ENCODE results near the gene ZNF536. TPM values are rescaled to one million over a fixed set of nuclear protein-coding genes. Genes with fewer than 3 reads are reported as not detected.

Gene ZNF536
- total RNA-seq, 4 donors from 2014 or later: 30.8 to 48.7 (median 40.8) TPM

DNA sequence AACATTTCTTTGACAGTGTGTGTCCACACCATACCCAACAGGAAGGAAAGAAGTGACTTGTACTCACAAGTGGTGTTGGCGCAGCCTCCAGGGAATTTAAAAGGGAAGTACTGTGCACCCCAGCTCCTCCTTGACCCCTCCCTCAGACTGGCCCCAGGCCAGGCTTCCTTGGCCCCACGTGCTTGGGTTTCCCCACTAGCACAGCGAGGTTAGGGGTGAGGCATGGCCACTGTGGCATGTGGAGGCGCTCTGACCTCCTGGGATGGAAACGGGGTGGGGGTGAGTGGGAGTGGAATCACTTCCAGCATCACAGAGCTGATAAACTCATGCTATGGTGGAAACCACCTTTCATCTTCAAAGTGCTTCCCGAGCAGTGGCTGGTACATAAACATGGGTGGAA lies 168.6 kb downstream of the ZNF536 start:
- Histone ChIP-seq H3K27ac (no peak overlapping the region), H3K4me3 (no peak overlapping the region), H3K9me3 (peaks cover 0 to 5% (median 0%) of the 10 kb centered on the region in 4 donors), H3K4me1 (no peaks in the 10 kb centered on the region), H3K27me3 (no peaks in the 10 kb centered on the region), H3K36me3 (peaks cover 0 to 31% (median 0%) of the 10 kb centered on the region in 3 donors)
- TF ChIP-seq EP300 (IDR thresholded peaks at IDR 0.05) (no peak), POLR2A (IDR thresholded peaks at IDR 0.05) (no peak)
- TF ChIP-seq, protein P1, sequence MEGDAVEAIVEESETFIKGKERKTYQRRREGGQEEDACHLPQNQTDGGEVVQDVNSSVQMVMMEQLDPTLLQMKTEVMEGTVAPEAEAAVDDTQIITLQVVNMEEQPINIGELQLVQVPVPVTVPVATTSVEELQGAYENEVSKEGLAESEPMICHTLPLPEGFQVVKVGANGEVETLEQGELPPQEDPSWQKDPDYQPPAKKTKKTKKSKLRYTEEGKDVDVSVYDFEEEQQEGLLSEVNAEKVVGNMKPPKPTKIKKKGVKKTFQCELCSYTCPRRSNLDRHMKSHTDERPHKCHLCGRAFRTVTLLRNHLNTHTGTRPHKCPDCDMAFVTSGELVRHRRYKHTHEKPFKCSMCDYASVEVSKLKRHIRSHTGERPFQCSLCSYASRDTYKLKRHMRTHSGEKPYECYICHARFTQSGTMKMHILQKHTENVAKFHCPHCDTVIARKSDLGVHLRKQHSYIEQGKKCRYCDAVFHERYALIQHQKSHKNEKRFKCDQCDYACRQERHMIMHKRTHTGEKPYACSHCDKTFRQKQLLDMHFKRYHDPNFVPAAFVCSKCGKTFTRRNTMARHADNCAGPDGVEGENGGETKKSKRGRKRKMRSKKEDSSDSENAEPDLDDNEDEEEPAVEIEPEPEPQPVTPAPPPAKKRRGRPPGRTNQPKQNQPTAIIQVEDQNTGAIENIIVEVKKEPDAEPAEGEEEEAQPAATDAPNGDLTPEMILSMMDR (IDR thresholded peaks at IDR 0.05): no peak
- no peak for DNase-seq (ENCODE audit: low spot score in 2 of 2)
- 50% methylated on average over 6 of the region's 6 CpGs for WGBS, 2 donors

- H3K36me3 ChIP-seq: peaks cover 0 to 22% (median 0%) of the 10 kb centered on the region in 3 donors
- H3K27me3 ChIP-seq: no peaks in the 10 kb centered on the region
- no peaks in the 10 kb centered on the region for H3K4me1 ChIP-seq
- H3K4me3 ChIP-seq: no peak overlapping the region
- no peak overlapping the region for H3K27ac ChIP-seq
- TF ChIP-seq, protein P1 (IDR thresholded peaks at IDR 0.05): no peak
- TF ChIP-seq EP300 (IDR thresholded peaks at IDR 0.05) (no peak), POLR2A (IDR thresholded peaks at IDR 0.05) (no peak)
- H3K9me3 ChIP-seq: peaks cover 0 to 5% (median 0%) of the 10 kb centered on the region in 4 donors
- DNase-seq (ENCODE audit: low spot score in 2 of 2): no peak
Measured at GRCh38 chr19:30541575-30541974, 169.4 kb downstream of the ZNF536 start.

- Histone ChIP-seq H3K4me1 (no peaks in the 10 kb centered on the region), H3K36me3 (peaks cover 0 to 19% (median 0%) of the 10 kb centered on the region in 3 donors), H3K27ac (no peak overlapping the region), H3K27me3 (no peaks in the 10 kb centered on the region), H3K9me3 (peaks cover 0 to 5% (median 0%) of the 10 kb centered on the region in 4 donors), H3K4me3 (no peak overlapping the region)
- 79 to 80% methylated on average over 9 of the region's 9 CpGs for WGBS, 2 donors
- no peak for TF ChIP-seq EP300 (IDR thresholded peaks at IDR 0.05)
- TF ChIP-seq POLR2A (IDR thresholded peaks at IDR 0.05): no peak
- no peak for DNase-seq (ENCODE audit: low spot score in 2 of 2)
Measured at GRCh38 chr19:30543243-30543945, 171.2 kb downstream of the ZNF536 start.

- whole genome bisulfite sequencing, 2 donors: 77 to 92% methylated on average over 7 of the region's 7 CpGs
- H3K27ac ChIP-seq: no peak overlapping the region
- H3K9me3 ChIP-seq: no peaks in the 10 kb centered on the region
- no peak for DNase-seq (ENCODE audit: low spot score in 2 of 2)
- TF ChIP-seq POLR2A (IDR thresholded peaks at IDR 0.05): no peak
- H3K4me3 ChIP-seq: no peak overlapping the region
- peaks cover 0 to 15% (median 0%) of the 10 kb centered on the region in 3 donors for H3K36me3 ChIP-seq
- H3K4me1 ChIP-seq: no peaks in the 10 kb centered on the region
- H3K27me3 ChIP-seq: no peaks in the 10 kb centered on the region
Measured at GRCh38 chr19:30545752-30546151, 173.6 kb downstream of the ZNF536 start.

DNA sequence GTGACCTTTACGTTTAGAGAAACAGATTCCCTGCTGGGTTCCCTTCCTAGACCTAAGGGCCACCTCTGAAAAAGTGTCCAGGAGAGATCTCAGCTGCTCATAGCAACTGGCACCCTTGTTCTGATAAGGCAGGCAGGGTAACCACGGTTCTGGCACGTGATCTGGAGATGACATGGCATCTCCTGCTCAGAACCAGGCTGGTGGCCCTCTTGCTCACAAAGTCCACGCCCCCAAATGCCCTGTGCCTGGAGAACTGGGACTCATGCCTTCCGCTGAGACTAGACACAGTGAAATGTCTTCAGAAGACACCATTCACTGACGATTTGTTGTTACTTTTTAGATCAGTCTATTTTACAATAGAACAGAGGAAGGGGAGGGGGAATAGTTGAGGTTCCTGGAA lies 174.1 kb downstream of the ZNF536 start:
- H3K9me3 ChIP-seq: no peaks in the 10 kb centered on the region
- H3K4me3 ChIP-seq: no peak overlapping the region
- H3K36me3 ChIP-seq: peaks cover 0 to 15% (median 0%) of the 10 kb centered on the region in 3 donors
- DNase-seq (ENCODE audit: low spot score in 2 of 2): no peak
- no peaks in the 10 kb centered on the region for H3K4me1 ChIP-seq
- WGBS, 2 donors: 66 to 71% methylated on average over 6 of the region's 6 CpGs
- TF ChIP-seq EP300 (IDR thresholded peaks at IDR 0.05) (no peak), POLR2A (IDR thresholded peaks at IDR 0.05) (no peak)
- TF ChIP-seq, protein P1 (IDR thresholded peaks at IDR 0.05): no peak
- no peak overlapping the region for H3K27ac ChIP-seq
- no peaks in the 10 kb centered on the region for H3K27me3 ChIP-seq

- peaks cover 0 to 15% (median 0%) of the 10 kb centered on the region in 3 donors for H3K36me3 ChIP-seq
- no peaks in the 10 kb centered on the region for H3K4me1 ChIP-seq
- no peak for TF ChIP-seq EP300 (IDR thresholded peaks at IDR 0.05)
- TF ChIP-seq POLR2A (IDR thresholded peaks at IDR 0.05): no peak
- TF ChIP-seq, protein P1 (IDR thresholded peaks at IDR 0.05): no peak
- no peak overlapping the region for H3K4me3 ChIP-seq
- 72 to 75% methylated on average over 2 of the region's 2 CpGs for WGBS, 2 donors
- no peaks in the 10 kb centered on the region for H3K9me3 ChIP-seq
- H3K27ac ChIP-seq: no peak overlapping the region
- H3K27me3 ChIP-seq: no peaks in the 10 kb centered on the region
- DNase-seq (ENCODE audit: low spot score in 2 of 2): no peak
Measured at GRCh38 chr19:30547246-30547645, 175.1 kb downstream of the ZNF536 start.

Measured in tibial nerve (tissue), 4 donors.